ENCODE data around the gene OVCA2.

- TF ChIP-seq EP300 (IDR thresholded peaks at IDR 0.05) (no peak), CTCF (IDR thresholded peaks at IDR 0.05) (no peak), POLR2A (IDR thresholded peaks at IDR 0.05) (no peak)
These were observed 18.6 kb upstream of the OVCA2 start for GRCh38 chr17:2023256-2023655.
